HUES64 (cell line): ENCODE measurements around the gene LGALS8.
A peak's percentile ranks its signal among the peaks of the same experiment; 100 is the strongest.
"Not testable (repeated sequence)": the region's sequence is repeated elsewhere in the genome, so short reads cannot be mapped to it uniquely, and the experiment has no call there.

Experiments used
- H3K27ac ChIP-seq: 2 replicates; pipeline ENCODE4 v1.7.0; 2013; ENCODE audit warnings: low read depth, low read length, inconsistent platforms
- H3K27me3 ChIP-seq: 2 replicates; pipeline ENCODE4 v1.6.1; 2013; ENCODE audit warnings: mild to moderate bottlenecking, low read length; ENCODE audit not compliant: insufficient read depth
- H3K36me3 ChIP-seq: 2 replicates; pipeline ENCODE4 v1.6.1; 2013; ENCODE audit warnings: mild to moderate bottlenecking, low read length; ENCODE audit not compliant: insufficient read depth
- H3K4me1 ChIP-seq: 2 replicates; pipeline ENCODE4 v1.6.1; 2013; ENCODE audit warnings: mild to moderate bottlenecking, low read length, moderate library complexity; ENCODE audit not compliant: insufficient read depth
- H3K4me3 ChIP-seq: 2 replicates; pipeline ENCODE4 v1.5.1; 2013; ENCODE audit warnings: mild to moderate bottlenecking, low read length, moderate library complexity
- H3K9ac ChIP-seq: 2 replicates; pipeline ENCODE4 v1.6.1; 2013; ENCODE audit warnings: mild to moderate bottlenecking, low read depth, low read length
- H3K9me3 ChIP-seq: 2 replicates; pipeline ENCODE4 v1.6.1; 2013; ENCODE audit warnings: low read depth, low read length; ENCODE audit not compliant: insufficient read depth
- WGBS: fragments of 150-250, 120-280 bp; methylation state at CpG from one replicate; pipeline ENCODE4 v1.1.7; 2013; ENCODE audit warnings: missing lambda C conversion rate; 5-methylcytosine and 5-hydroxymethylcytosine counted together

LGALS8 gene

GRCh38 chr1:236494586-236495466 lies 29.0 kb upstream of the LGALS8 start:
- Histone ChIP-seq H3K27me3 (no peaks in the 10 kb centered on the region), H3K27ac (no peak overlapping the region), H3K36me3 (no peaks in the 10 kb centered on the region), H3K4me3 (no peak overlapping the region), H3K9me3 (no peaks in the 10 kb centered on the region), H3K4me1 (peaks cover 11% of the 10 kb centered on the region; the same call in 1 of the 2 replicates), H3K9ac (no peak overlapping the region)
- 71% methylated on average over 10 of the region's 10 CpGs for WGBS

DNA sequence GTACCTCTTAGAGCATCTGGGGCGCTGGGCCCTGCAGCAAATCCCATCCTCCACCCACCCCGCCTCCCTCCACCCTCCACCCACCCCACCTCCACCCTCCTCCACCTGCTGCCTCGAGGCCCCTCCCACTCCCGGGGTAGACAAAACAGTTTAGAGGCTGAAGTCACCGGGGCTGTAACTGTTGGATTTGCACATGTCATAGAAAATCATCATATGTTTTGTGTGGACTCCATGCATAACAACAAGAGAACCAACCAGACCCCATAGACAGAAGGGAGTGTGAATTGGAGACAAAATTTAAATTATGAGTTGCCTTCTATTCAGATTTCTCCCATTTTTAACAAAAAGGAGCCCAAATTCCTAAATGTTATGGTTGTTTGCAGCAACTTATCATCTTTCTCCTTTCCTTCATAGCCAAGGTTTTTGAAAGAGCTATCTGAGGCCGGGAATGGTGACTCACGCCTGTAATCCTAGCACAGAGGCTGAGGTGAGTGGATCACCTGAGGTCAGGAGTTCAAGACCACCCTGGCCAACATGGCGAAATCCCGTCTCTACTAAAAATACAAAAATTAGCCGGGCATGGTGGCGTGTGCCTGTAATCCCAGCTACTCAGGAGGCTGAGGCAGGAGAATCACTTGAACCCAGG lies 28.2 kb upstream of the LGALS8 start:
- WGBS, result 85% methylated on average over 7 of the region's 11 CpGs
- peaks cover 11% of the 10 kb centered on the region; the same call in 1 of the 2 replicates for H3K4me1 ChIP-seq
- no peaks in the 10 kb centered on the region for H3K27me3 ChIP-seq
- no peaks in the 10 kb centered on the region for H3K9me3 ChIP-seq
- H3K36me3 ChIP-seq, result no peaks in the 10 kb centered on the region
- no peak overlapping the region for H3K9ac ChIP-seq
- no peak overlapping the region for H3K27ac ChIP-seq
- no peak overlapping the region for H3K4me3 ChIP-seq

- Histone ChIP-seq H3K9ac (no peak overlapping the region), H3K4me1 (peaks cover 14% of the 10 kb centered on the region; the same call in 1 of the 2 replicates), H3K27me3 (no peaks in the 10 kb centered on the region), H3K4me3 (no peak overlapping the region), H3K36me3 (no peaks in the 10 kb centered on the region), H3K27ac (no peak overlapping the region), H3K9me3 (no peaks in the 10 kb centered on the region)
- WGBS, result 94% methylated on average over 4 of the region's 6 CpGs
Observed at GRCh38 chr1:236497908-236498307, 25.9 kb upstream of the LGALS8 start.

- Histone ChIP-seq H3K4me1 (peaks cover 8% of the 10 kb centered on the region; the same call in 1 of the 2 replicates), H3K4me3 (no peak overlapping the region), H3K9ac (no peak overlapping the region), H3K9me3 (no peaks in the 10 kb centered on the region), H3K27ac (no peak overlapping the region), H3K36me3 (no peaks in the 10 kb centered on the region), H3K27me3 (no peaks in the 10 kb centered on the region)
- WGBS, result 95% methylated on average over 6 of the region's 6 CpGs
Observed at GRCh38 chr1:236501093-236501492, 22.7 kb upstream of the LGALS8 start.

DNA sequence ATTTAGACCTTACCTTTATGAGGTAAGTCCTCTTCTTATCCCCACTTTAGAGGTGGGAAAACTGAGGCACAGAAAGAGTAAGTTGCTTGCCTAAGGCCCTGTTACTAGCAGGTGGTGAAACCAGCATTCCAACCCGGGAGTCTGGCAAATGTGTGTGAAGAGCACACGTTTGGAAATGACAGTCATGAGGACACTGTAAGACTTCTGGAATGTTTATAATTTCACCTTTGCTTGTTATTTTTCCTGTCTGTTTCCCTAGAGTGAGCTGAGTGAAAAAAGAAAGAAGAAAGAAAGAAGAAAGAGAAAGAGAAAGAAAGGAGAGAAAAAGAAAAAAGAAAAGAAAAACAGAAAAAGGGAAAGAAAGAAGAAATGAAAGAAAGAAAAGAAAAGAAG lies 21.2 kb upstream of the LGALS8 start:
- Histone ChIP-seq H3K9ac (no peak overlapping the region), H3K9me3 (no peaks in the 10 kb centered on the region), H3K27ac (peak overlapping the region; percentile 82; the same call in 1 of the 2 replicates), H3K36me3 (no peaks in the 10 kb centered on the region), H3K4me3 (no peak overlapping the region), H3K4me1 (peaks cover 8% of the 10 kb centered on the region; the same call in 1 of the 2 replicates), H3K27me3 (no peaks in the 10 kb centered on the region)
- 63% methylated on average over 2 of the region's 2 CpGs for WGBS

DNA sequence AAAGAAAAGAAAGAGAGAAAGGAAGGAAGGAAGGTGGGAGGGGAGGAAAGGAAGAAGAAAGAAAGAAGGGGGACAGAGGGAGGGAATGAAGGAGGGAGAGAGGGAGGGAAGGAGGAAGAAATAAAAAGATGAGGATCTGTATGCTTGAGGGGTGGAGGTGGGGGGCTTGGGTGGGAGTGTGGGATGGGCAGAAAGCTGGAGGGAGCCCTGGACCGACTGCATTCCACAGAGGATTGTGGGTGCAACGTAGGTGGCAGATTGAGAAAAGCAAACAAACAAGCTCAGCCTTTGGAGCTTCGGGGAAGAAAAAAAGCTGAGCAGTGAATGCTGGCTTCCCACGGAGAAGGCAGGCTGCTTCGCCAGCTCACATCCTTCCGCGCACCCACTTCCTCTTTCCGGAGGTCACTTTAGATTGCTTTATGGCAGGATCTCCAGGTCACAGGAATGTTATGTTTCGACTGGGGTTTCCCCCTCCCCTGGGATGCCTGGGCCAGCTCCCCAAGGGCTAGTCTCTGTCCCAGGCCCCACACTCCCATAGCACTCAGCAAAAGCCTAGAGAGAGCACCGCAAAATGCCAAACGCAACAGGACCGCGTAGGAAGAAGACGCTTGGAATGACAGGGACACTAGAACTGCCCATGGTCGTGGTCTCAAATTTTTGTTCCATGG lies 20.7 kb upstream of the LGALS8 start:
- Histone ChIP-seq H3K27ac (peak overlapping the region; percentile 82), H3K4me3 (peak overlapping the region; percentile 20), H3K4me1 (peaks cover 8% of the 10 kb centered on the region; the same call in 1 of the 2 replicates), H3K9me3 (no peaks in the 10 kb centered on the region), H3K36me3 (no peaks in the 10 kb centered on the region), H3K27me3 (no peaks in the 10 kb centered on the region), H3K9ac (peak overlapping the region; percentile 22)
- 21% methylated on average over 15 of the region's 15 CpGs for WGBS

DNA sequence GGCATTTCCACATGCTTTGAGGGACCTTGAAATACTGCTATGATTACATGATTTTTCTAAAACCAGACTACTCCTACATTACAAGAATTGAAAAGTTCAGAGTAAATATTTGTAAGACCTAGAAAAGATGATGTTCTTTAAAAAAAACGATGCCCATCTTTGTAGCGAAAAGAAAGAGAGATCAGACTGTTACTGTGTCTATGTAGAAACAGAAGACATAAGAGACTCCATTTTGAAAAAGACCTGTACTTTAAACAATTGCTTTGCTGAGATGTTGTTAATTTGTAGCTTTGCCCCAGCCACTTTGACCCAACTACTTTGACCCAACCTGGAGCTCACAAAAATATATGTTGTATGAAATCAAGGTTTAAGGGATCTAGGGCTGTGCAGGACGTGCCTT lies 19.4 kb upstream of the LGALS8 start:
- H3K4me3 ChIP-seq, H3K9me3 ChIP-seq, H3K36me3 ChIP-seq, H3K27ac ChIP-seq, H3K27me3 ChIP-seq, H3K4me1 ChIP-seq, H3K9ac ChIP-seq: not testable (repeated sequence)
- 99% methylated on average over 3 of the region's 3 CpGs for WGBS

GRCh38 chr1:236507022-236507700 lies 16.6 kb upstream of the LGALS8 start:
- Histone ChIP-seq H3K4me3 (no peak overlapping the region), H3K36me3 (no peaks in the 10 kb centered on the region), H3K9ac (no peak overlapping the region), H3K27ac (no peak overlapping the region), H3K9me3 (no peaks in the 10 kb centered on the region), H3K4me1 (peaks cover 8% of the 10 kb centered on the region; the same call in 1 of the 2 replicates), H3K27me3 (no peaks in the 10 kb centered on the region)
- 94% methylated on average over 5 of the region's 5 CpGs for WGBS

DNA sequence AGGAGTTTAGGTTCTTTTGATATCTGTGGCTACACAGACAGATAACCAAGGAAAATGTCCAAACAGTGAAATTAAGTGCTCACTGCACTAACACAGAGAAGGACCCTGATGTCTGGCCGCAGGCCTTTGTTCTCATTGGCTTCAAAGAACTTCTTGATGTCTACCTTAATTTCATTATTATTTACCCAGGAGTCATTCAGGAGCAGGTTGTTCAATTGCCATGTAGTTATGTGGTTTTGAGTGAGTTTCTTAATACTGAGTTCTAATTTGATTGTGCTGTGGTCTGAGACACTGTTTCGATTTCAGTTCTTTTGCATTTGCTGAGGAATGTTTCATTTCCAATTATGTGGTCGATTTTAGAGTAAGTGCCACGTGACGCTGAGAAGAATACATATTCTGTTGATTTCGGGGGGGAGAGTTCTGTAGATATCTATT lies 15.2 kb upstream of the LGALS8 start:
- H3K27ac ChIP-seq, result no peak overlapping the region
- H3K27me3 ChIP-seq, result no peaks in the 10 kb centered on the region
- no peaks in the 10 kb centered on the region for H3K4me1 ChIP-seq
- H3K9ac ChIP-seq, result no peak overlapping the region
- WGBS, result 94% methylated on average over 6 of the region's 6 CpGs
- H3K36me3 ChIP-seq, result no peaks in the 10 kb centered on the region
- no peak overlapping the region for H3K4me3 ChIP-seq
- H3K9me3 ChIP-seq, result no peaks in the 10 kb centered on the region

DNA sequence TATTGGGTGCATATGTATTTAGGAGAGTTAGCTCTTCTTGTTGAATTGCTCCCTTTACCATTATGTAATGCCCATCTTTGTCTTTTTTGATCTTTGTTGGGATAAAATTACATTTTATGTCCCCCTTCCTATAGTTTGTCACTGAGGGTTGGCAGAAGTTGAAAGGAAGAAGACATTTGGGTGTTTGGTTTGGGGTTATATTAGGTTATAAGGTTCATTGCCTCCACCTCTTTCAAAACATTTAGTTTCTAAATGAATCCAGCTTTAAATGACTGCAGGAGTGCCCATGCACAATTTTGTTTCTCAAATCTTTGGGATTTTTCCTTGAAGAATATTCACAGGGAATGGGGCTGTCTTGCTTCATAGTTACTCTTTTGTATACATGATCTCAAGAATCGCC lies 14.6 kb upstream of the LGALS8 start:
- Histone ChIP-seq H3K27me3 (no peaks in the 10 kb centered on the region), H3K36me3 (no peaks in the 10 kb centered on the region), H3K4me3 (no peak overlapping the region), H3K9me3 (no peaks in the 10 kb centered on the region), H3K4me1 (no peaks in the 10 kb centered on the region), H3K27ac (no peak overlapping the region), H3K9ac (no peak overlapping the region)
- 85% methylated on average over 1 of the region's 1 CpG for WGBS
